ENCODE measurements around the gene SEZ6L2. TPM values are rescaled to one million over a fixed set of nuclear protein-coding genes. Genes with fewer than 3 reads are reported as not detected.

SEZ6L2 gene
- total and polyA plus RNA-seq, 8 donors, result 12.6 to 38.8 (median 18.3) TPM

GRCh38 chr16:29883987-29884386, 15.4 kb downstream of the SEZ6L2 start:
- FAIRE-seq (no peak), DNase-seq (no peak), ATAC-seq (no peak)
- 91 to 92% methylated on average over 6 of the region's 6 CpGs for WGBS, 2 donors
- H3K27ac ChIP-seq, result no peak overlapping the region
- H3K4me1 ChIP-seq, result no peaks in the 10 kb centered on the region
- TF ChIP-seq, protein P1, sequence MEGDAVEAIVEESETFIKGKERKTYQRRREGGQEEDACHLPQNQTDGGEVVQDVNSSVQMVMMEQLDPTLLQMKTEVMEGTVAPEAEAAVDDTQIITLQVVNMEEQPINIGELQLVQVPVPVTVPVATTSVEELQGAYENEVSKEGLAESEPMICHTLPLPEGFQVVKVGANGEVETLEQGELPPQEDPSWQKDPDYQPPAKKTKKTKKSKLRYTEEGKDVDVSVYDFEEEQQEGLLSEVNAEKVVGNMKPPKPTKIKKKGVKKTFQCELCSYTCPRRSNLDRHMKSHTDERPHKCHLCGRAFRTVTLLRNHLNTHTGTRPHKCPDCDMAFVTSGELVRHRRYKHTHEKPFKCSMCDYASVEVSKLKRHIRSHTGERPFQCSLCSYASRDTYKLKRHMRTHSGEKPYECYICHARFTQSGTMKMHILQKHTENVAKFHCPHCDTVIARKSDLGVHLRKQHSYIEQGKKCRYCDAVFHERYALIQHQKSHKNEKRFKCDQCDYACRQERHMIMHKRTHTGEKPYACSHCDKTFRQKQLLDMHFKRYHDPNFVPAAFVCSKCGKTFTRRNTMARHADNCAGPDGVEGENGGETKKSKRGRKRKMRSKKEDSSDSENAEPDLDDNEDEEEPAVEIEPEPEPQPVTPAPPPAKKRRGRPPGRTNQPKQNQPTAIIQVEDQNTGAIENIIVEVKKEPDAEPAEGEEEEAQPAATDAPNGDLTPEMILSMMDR (IDR thresholded peaks at IDR 0.05), result no peak
- intact Hi-C loops (cut with DNase I), result no loop called here
- H3K9me3 ChIP-seq, result no peaks in the 10 kb centered on the region
- H3K36me3 ChIP-seq, result no peaks in the 10 kb centered on the region
- no peaks in the 10 kb centered on the region for H3K27me3 ChIP-seq
- no peak overlapping the region for H3K4me3 ChIP-seq

DNA sequence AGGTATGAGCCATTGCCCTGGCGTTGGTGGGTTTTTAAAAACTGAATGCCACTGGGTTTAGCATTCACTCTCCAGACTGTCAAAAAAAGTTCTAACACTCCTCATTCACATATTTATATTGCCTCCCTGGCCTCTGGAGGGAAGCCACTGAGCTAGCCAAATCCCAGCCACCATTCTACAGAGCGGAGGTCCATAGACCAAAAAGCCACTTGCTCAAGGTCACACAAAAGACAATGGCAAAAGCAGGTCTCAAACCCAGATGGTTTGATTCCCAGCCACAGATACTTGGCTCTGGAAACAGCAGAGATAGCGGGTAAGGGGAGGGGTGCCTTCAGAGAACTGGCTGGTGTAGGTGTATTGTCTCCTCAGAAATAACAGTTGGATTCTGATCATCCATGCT, 18.3 kb downstream of the SEZ6L2 start:
- 54 to 71% methylated on average over 3 of the region's 3 CpGs for WGBS, 2 donors
- TF ChIP-seq, protein P1 (IDR thresholded peaks at IDR 0.05), result no peak
- H3K27ac ChIP-seq, result no peak overlapping the region
- intact Hi-C loops (cut with DNase I), result no loop called here
- H3K9me3 ChIP-seq, result no peaks in the 10 kb centered on the region
- H3K36me3 ChIP-seq, result no peaks in the 10 kb centered on the region
- DNase-seq (no peak), FAIRE-seq (no peak), ATAC-seq (peak in 2 of 4 donors; percentile 36 to 65)
- no peaks in the 10 kb centered on the region for H3K27me3 ChIP-seq
- H3K4me1 ChIP-seq, result no peaks in the 10 kb centered on the region
- no peak overlapping the region for H3K4me3 ChIP-seq

- ATAC-seq, result no peak
- 95% methylated on average over 14 of the region's 14 CpGs for WGBS, 2 donors
- TF ChIP-seq, protein P1 (IDR thresholded peaks at IDR 0.05), result no peak
- no peak overlapping the region for H3K4me3 ChIP-seq
- DNase-seq, result no peak
- H3K36me3 ChIP-seq, result no peaks in the 10 kb centered on the region
- H3K27ac ChIP-seq, result no peak overlapping the region
- no peaks in the 10 kb centered on the region for H3K27me3 ChIP-seq
- no peaks in the 10 kb centered on the region for H3K9me3 ChIP-seq
- no peak for FAIRE-seq
- no peaks in the 10 kb centered on the region for H3K4me1 ChIP-seq
- intact Hi-C loops (cut with DNase I), result no loop called here
Measured at GRCh38 chr16:29878172-29878571, 21.2 kb downstream of the SEZ6L2 start.

DNA sequence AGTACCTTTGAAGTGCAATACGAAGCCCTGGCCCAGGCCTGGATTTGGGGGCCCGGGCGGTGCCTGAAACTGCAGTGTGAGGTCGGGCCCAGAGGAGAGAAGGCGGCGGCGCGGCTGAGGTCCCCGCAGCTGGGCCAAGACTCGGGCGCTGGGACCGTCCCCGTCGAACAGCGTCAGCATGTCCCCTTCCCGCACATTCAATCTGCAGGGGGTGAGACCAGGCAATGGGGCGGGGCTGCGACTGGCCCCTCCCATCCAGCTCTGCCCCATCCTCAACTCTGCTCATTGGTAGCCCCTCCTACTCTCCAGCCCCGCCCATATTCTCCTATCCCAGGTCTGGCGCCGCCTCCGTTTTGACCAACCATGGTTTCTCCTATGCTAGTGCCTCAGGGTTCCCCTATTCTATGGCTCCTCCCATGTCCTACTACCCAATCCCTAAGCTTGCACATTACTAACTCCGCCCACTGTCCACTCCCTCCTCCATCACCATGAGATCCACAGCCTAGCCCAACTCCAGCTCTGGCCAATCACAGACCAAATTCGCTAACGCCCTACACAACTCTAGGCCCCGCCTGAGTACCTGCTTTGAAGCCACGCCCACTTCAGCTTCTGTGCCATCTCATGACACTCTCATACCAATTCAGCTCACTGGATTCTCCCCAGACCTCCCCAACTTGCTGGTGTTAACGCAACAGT, 21.9 kb downstream of the SEZ6L2 start:
- intact Hi-C loops (cut with DNase I), result no loop called here
- peak in 3 of 4 donors; percentile 9 to 50 (median 24) for ATAC-seq
- peak in 1 of 6 donors; percentile 29 for DNase-seq
- Histone ChIP-seq H3K27ac (no peak overlapping the region), H3K36me3 (no peaks in the 10 kb centered on the region), H3K27me3 (no peaks in the 10 kb centered on the region), H3K4me3 (no peak overlapping the region), H3K4me1 (no peaks in the 10 kb centered on the region), H3K9me3 (no peaks in the 10 kb centered on the region)
- 45 to 56% methylated on average over 18 to 28 of the region's 28 CpGs for WGBS, 2 donors
- FAIRE-seq, result no peak
- TF ChIP-seq, protein P1 (IDR thresholded peaks at IDR 0.05), result no peak

GRCh38 chr16:29876594-29877249, 22.6 kb downstream of the SEZ6L2 start:
- H3K4me3 ChIP-seq, result no peak overlapping the region
- no peak overlapping the region for H3K27ac ChIP-seq
- no peaks in the 10 kb centered on the region for H3K9me3 ChIP-seq
- WGBS, 2 donors, result 43 to 50% methylated on average over 43 to 45 of the region's 45 CpGs
- H3K27me3 ChIP-seq, result no peaks in the 10 kb centered on the region
- ATAC-seq (peak in 1 of 4 donors; percentile 25), FAIRE-seq (no peak), DNase-seq (peak in 1 of 6 donors; percentile 25)
- H3K4me1 ChIP-seq, result no peaks in the 10 kb centered on the region
- no peaks in the 10 kb centered on the region for H3K36me3 ChIP-seq
- intact Hi-C loops (cut with DNase I), result no loop called here
- TF ChIP-seq, protein P1 (IDR thresholded peaks at IDR 0.05), result no peak
